Astrocyte (in vitro differentiated cells and primary cell): ENCODE data around the gene OR52E6.

Experiments used
- EZH2 ChIP-seq: IDR thresholded peaks from 2 replicates; pipeline ENCODE4 v1.6.1; 2012; ENCODE audit warnings: mild to moderate bottlenecking, low read length, inconsistent platforms; ENCODE audit not compliant: insufficient read depth
- TF ChIP-seq, protein P1 (sequence below): IDR thresholded peaks from 2 replicates; pipeline ENCODE4 v1.5.1; 2011; ENCODE audit warnings: low read depth, mild to moderate bottlenecking, inconsistent platforms, low read length, moderate library complexity; ENCODE audit not compliant: insufficient read depth

DNA sequence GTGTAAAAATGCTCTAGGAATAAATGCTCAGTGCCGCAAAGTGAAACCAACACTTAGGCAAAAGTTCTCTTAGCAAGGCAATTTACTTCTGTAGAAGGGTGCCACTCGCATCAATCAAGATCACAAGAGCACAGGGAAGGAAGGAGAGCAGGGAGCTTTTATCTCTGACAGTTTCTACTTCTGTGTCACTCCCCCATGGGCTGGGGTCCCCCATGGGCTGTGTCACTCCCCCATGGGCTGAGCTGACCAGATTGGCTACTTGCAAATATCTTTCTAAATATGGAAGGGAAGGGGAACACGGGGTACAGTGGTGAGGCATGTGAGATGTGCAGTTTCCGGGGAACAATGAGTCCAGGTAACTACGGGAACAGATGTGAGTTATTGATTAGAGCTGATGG lies 32.6 kb downstream of the OR52E6 start:
- TF ChIP-seq, protein P1, sequence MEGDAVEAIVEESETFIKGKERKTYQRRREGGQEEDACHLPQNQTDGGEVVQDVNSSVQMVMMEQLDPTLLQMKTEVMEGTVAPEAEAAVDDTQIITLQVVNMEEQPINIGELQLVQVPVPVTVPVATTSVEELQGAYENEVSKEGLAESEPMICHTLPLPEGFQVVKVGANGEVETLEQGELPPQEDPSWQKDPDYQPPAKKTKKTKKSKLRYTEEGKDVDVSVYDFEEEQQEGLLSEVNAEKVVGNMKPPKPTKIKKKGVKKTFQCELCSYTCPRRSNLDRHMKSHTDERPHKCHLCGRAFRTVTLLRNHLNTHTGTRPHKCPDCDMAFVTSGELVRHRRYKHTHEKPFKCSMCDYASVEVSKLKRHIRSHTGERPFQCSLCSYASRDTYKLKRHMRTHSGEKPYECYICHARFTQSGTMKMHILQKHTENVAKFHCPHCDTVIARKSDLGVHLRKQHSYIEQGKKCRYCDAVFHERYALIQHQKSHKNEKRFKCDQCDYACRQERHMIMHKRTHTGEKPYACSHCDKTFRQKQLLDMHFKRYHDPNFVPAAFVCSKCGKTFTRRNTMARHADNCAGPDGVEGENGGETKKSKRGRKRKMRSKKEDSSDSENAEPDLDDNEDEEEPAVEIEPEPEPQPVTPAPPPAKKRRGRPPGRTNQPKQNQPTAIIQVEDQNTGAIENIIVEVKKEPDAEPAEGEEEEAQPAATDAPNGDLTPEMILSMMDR, result no peak
- no peak for TF ChIP-seq EZH2
